Measurements from ENCODE around the gene CDCA4. TPM values are rescaled to one million over a fixed set of nuclear protein-coding genes. Genes with fewer than 3 reads are reported as not detected.

The CDCA4 gene
- total RNA-seq: 31.0 and 38.5 TPM in 2 replicates

DNA sequence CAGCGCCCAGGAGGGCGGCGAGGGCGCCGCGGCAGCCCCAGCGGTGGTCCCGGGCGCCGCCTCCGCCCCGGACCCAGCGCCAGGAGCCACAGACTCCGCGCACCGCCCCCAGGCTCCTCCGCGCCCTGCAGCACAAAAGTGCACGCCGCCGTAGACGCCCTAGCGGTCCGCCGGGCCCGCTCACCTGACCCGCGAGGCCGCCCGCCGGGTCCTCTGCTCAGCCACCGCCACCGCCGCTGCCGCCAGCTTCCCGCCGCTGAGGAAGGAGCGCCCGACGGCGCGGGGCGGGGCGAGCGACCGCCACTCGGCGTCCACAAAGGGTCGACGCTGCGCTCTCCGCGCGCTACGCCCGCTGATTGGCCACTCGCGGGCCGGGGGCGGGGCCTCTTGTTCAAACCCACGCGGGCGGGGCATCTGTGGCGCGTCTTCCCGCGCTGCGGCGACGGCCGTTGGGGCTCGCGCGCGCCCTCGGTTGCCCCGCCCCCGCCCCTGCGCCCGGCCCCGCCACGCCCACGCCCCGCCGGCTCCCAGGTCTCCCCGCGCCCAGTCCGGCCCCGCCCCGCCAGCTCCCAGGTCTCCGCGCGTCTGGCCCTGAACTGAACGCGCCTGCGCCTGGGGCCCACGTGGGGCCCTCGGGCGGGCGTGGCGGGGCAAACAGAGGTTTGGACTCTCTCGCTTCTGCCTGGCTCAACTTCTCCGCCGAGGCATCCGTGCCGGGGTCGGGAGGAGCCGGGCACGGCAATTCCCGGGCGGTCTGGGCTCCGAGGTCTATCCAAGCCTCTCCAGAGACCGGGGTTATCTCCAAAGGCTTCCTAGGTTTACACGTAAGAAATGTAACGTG, at the start of gene CDCA4:
Gene CDCA4 (minus strand): TSS at position 269 of the 841 bp plus-strand sequence. CDS start 9,154 bp downstream, outside the sequence.

GRCh38 chr14:105065280-105066228, 44.7 kb upstream of the CDCA4 start, which contains the start of gene GPR132:
Gene GPR132, minus strand, starts transcription at chr14:105065430. Its CDS starts 10,010 bp downstream, at chr14:105055420.

GRCh38 chr14:104985675-104986486, 35.0 kb downstream of the CDCA4 start, which contains the start of gene CLBA1:
Gene CLBA1, plus strand, starts transcription at chr14:104985788. Its CDS starts 644 bp downstream, at chr14:104986432.

GRCh38 chr14:104977681-104978653, 42.9 kb downstream of the CDCA4 start, which contains the start of gene AHNAK2:
Gene AHNAK2, minus strand, starts transcription at chr14:104978374. Its CDS starts 137 bp downstream, at chr14:104978237.

Other genes with a start within 250 kb of the CDCA4 start
- gene AKT1, start 225.3 kb downstream of the CDCA4 start, total RNA-seq: 144 and 221 TPM in 2 replicates
- 3.2 and 5.5 TPM in 2 replicates for gene ZBTB42, start 220.0 kb downstream of the CDCA4 start, total RNA-seq
- 7.3 and 11.8 TPM in 2 replicates for gene CEP170B, start 155.8 kb downstream of the CDCA4 start, total RNA-seq
- not detected in 2 replicates for gene PLD4, start 96.2 kb downstream of the CDCA4 start, total RNA-seq
- 23.2 and 35.3 TPM in 2 replicates for gene AHNAK2, start 42.7 kb downstream of the CDCA4 start, total RNA-seq
- 3.2 and 3.3 TPM in 2 replicates for gene CLBA1, start 35.3 kb downstream of the CDCA4 start, total RNA-seq
- gene GPR132, start 44.3 kb upstream of the CDCA4 start, total RNA-seq: under 0.01 TPM in 2 replicates
- 65.9 and 197 TPM in 2 replicates for gene JAG2, start 147.7 kb upstream of the CDCA4 start, total RNA-seq
- gene NUDT14, start 160.2 kb upstream of the CDCA4 start, total RNA-seq: 61.8 and 63.4 TPM in 2 replicates
- 51.5 and 56.8 TPM in 2 replicates for gene BTBD6, start 227.4 kb upstream of the CDCA4 start, total RNA-seq